HG03457 (cell line): Measurements from ENCODE around the gene UNK.

Source experiments
- ATAC-seq: cut with Tn5 transposase; IDR thresholded peaks from one replicate; pipeline ENCODE4 v1.9.1; 2021; ENCODE audit warnings: moderate number of reproducible peaks; ENCODE audit not compliant: unreplicated experiment

UNK gene

GRCh38 chr17:75832164-75832651, 47.6 kb downstream of the UNK start:
- no peak for ATAC-seq

GRCh38 chr17:75832652-75833400, 48.2 kb downstream of the UNK start:
- ATAC-seq, result no peak

DNA sequence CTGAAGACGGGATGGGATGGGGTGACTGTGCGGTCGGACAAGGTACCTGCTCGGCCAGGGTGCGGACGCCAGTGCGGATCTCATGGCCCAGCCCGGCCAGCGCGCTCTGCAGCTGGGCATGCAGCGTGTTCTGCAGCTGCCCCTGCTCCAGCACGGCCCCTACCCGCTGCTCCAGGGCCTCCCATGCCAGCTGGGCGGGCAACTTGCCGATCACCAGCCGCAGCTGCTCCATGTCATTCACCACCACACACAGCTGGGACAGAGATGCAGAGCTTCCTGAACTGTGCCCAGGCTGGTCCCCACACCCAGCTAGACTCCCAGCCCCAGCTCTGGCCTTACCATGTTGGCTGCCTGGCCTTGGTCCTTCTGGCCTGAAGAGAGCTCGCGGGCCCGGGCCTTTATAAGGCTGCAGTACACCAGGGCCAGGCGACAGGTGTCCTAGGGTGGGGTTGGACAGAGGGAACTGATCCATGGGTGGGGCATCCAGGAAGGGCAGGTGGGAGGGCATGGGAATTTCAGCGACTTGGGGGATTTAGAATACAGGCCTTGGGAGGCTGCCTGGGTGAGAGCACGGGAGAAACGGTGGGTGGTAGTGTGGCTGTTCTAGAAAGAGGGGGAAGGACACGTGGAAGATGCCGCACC, 49.8 kb downstream of the UNK start:
- ATAC-seq, result no peak

GRCh38 chr17:75834928-75835653, 50.5 kb downstream of the UNK start:
- no peak for ATAC-seq

- ATAC-seq, result no peak
Measured at GRCh38 chr17:75835654-75835987, 51.0 kb downstream of the UNK start.

DNA sequence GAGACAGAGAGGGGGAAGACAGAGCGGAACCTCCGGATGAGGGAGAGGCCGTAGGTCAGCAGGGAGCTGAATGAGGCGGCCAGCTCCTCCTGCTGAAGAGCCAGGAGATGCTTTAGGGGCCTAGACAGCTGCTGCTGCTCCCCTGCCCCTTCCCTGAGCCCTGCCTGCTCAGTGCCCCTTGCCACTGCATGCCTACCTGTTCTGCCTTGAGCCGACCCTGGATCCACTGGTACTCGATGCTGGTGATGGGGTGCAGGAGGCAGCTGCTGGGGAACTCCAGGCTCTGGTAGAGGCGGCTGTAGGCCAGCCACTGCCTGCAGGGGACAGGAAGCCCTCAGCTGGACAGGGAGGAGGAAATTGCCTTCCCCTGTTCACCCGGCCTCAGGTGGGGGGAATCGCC, 52.0 kb downstream of the UNK start:
- no peak for ATAC-seq

DNA sequence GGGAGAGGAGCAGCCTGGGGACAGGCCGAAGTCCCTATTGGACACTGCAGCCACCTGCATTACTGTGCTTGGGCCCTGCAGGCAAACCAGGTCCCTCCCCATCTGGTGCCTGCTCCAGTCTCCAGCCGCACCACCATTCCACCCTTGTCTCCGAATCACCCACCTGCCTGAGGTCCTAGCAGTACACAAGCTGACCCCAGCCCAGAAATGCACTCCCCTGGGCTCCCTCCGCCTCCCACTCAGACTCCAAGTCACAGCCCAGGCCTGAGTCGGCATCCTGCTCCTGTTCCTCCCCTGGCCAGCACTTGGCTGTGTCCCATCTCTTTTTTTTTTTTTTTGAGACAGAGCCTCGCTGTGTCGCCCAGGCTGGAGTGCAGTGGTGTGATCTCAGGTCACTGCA, 53.3 kb downstream of the UNK start:
- ATAC-seq, result no peak

- ATAC-seq, result no peak
Measured at GRCh38 chr17:75838410-75838809, 53.8 kb downstream of the UNK start.

GRCh38 chr17:75839942-75840798, 55.6 kb downstream of the UNK start:
- ATAC-seq, result no peak

- no peak for ATAC-seq
Measured at GRCh38 chr17:75840799-75841164, 56.2 kb downstream of the UNK start.

DNA sequence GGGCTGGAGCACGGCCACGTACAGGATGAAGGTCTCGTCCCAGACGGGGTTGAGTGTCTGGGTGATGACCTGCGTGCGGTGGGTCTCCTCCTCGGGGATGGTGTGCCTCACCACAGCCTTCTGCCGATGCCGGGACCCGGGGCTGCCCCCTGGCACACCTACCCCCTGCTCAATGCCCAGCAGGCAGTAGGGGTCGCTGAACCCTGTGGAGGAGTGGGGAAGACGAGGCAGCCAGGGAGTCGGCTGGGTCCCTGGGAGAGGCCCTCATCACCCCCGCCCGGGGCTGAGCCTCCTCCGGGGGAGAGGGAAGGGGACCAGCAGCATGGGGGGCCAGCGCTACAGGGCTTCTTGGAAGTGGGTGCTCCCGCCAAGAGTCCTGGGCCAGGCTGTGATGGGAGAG, 57.8 kb downstream of the UNK start:
- no peak for ATAC-seq

GRCh38 chr17:75842963-75843576, 58.5 kb downstream of the UNK start:
- no peak for ATAC-seq

- ATAC-seq, result no peak
Measured at GRCh38 chr17:75843577-75844529, 59.2 kb downstream of the UNK start, which contains the start of gene UNC13D. UNC13D (minus strand) TSS chr17:75844404; CDS start chr17:75844337, 67 bp downstream.

GRCh38 chr17:75844530-75845057, 60.0 kb downstream of the UNK start:
- no peak for ATAC-seq

GRCh38 chr17:75845058-75845711, 60.6 kb downstream of the UNK start:
- peak; percentile 55 for ATAC-seq

DNA sequence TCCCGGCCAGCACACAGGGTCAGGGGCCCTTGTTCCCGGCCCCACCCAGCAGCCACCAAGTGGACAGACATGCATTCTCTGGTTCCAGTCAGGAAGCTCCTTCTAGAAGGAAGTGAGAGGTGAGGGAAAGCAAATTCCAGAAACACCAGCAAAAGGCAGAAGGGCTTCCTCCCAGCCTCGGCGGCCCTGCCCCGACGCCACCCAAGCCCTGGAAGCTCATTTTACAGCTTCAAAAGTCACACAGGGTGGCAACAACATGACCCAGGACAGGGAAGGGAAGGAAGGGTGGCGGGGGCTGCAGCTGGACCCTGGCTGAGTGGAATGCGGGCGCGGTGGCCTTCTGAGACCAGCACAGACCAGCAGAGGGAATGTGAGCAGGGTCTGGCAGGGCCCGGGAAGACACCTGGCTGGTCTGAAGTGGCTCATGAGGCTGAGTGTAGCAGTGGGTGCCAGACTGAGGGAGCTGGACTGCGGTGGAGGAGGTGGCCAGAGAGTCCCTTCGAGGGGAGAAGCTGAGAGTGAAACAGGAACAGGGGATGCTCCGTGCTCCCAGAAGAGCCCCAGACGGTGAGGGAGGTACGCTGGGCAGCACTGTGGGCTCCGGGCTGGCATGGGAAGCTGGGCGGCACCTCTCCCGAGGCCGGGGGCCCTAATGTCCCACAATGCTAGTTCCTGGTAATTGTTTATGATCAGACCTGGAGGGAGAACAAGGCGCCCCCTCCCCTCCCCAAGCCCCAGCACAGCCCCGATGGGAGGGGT, 61.5 kb downstream of the UNK start:
- no peak for ATAC-seq

DNA sequence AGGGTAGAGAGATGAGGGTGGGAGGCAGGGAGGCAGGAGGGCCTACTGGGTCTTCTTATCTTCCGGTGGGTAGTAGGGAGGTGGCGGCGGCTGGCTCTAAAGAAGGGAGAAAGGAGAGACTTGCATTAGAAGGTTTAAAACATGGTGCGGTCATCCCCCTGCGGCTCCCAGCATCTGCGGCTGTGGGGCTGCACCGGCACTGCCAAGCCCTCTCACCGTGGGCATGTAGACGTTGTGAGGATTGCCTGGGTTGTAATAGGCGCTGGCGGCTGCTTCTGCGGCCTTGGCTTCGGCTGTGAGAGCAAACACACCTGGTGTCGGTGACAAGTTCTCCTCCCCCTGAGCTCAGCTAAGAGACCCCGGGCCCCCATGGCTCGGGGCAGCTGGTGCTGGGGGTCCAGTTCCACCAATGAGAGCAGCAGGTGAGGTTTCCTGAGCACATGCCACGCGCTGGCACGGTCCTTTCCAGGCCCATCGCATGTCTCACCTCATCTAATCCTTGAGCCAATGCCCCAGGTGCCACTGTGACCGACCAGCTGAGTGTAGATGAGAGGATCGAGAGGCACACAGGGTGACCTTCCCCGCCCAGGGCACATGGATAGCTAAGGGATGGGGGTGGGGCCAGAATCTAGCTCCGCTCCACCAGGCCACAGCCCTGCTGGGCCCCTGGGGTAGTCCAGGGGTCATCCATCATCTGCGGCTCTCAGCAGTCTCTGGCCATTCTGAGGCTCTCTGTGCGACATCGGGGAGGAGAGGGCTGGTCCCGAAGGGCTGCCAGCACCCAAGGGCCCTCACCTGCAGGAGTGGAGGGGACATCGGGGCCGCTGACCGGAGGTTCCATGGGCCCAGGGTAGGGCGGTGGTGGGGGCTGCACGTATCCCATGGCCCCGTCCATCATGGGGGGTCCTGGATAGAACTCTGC, 62.3 kb downstream of the UNK start:
- no peak for ATAC-seq
